Prostate gland (tissue), 2 donors: ENCODE measurements around the gene PANK1. TPM values are rescaled to one million over a fixed set of nuclear protein-coding genes. Genes with fewer than 3 reads are reported as not detected.
A peak's percentile ranks its signal among the peaks of the same experiment; 100 is the strongest.

Source experiments
- DNase-seq: peaks from one replicate; pipeline ENCODE4 v3.0.0-alpha.2; 2019; ENCODE audit warnings: low spot score
- H3K27ac ChIP-seq, 2 donors: fragments of 200-600 bp; sonication (generic); 2 replicates each; pipeline ENCODE4 v1.5.1; 2017 to 2019
- H3K27me3 ChIP-seq: fragments of 200-600 bp; sonication (generic); replicated peaks from 2 replicates; pipeline ENCODE4 v1.5.1; 2019; ENCODE audit not compliant: insufficient read depth
- H3K36me3 ChIP-seq, 2 donors: fragments of 200-600 bp; sonication (generic); 1 replicate in 1 of 2; 2 replicates in 1 of 2; pipeline versions ENCODE4 v1.5.1 to v1.8.1; 2017 to 2019
- H3K4me1 ChIP-seq: fragments of 200-600 bp; sonication (generic); replicated peaks from 2 replicates; pipeline ENCODE4 v1.5.1; 2019
- H3K4me3 ChIP-seq, 2 donors: fragments of 200-600 bp; sonication (generic); 2 replicates each; pipeline ENCODE4 v1.5.1; 2017 to 2019
- H3K9me3 ChIP-seq: fragments of 200-600 bp; sonication (generic); 2 replicates; pipeline ENCODE4 v1.5.1; 2017
- POLR2A ChIP-seq: fragments of 450-650 bp; IDR thresholded peaks from one replicate; pipeline ENCODE4 v1.6.1; 2016; ENCODE audit warnings: antibody characterized with exemption, mild to moderate bottlenecking
- POLR2AphosphoS5 ChIP-seq: sonication (generic); formaldehyde crosslinking; IDR thresholded peaks from one replicate; pipeline ENCODE4 v1.6.1; 2017; ENCODE audit warnings: antibody characterized with exemption
- WGBS: methylation state at CpG from one replicate; pipeline ENCODE4 v1.1.5; 2018; 5-methylcytosine and 5-hydroxymethylcytosine counted together
- intact Hi-C: fragments of 100-400 bp; cut with DNase I; formaldehyde crosslinking; loops from one replicate; pipeline ENCODE4 v1.14.2; 2022
- total RNA-seq, 2 donors: library from RNA; depleted of rRNA; stranded (reverse); fragments of >200 nt; gene quantifications; one replicate each; pipeline ENCODE4 v1.1.0, GENCODE V29; 2016
- TF ChIP-seq, protein P1 (sequence below), 4 experiments: fragments of 200-600 bp in 2 of 4; fragments of 450-650 bp in 2 of 4; sonication (generic) in 2 of 4; IDR thresholded peaks; 1 replicate in 3 of 4; 2 replicates in 1 of 4; pipeline ENCODE4 v1.5.1; 2016 to 2019; ENCODE audit warnings: antibody characterized with exemption in 4 of 4, mild to moderate bottlenecking in 2 of 4, moderate library complexity in 2 of 4

The PANK1 gene
- total RNA-seq, 2 donors from 2014 or later: 3.1 to 16.0 TPM

DNA sequence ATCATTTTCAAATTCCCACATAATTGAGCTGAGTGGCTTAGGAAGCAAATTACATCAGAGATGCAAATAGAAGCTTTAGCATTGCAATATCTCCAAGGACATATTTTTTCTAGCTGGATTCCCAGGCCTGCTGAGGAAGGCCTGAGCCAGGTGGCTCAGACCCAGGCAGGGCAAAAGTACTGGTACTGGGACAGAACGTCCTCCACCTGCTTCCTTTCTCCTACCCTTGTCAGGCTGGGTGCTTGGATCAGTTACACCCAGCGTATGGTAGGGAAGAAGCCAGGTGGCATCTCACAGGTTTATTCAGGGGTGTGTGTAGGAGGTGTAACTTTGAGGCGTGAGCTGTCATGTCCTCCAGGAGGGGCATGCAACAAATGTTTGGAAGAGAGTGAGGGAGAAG, 3.0 kb upstream of the PANK1 start:
- intact Hi-C loops: loop anchor here (10.0 kb wide), 1 partner anchor 223 kb away; no protein-coding TSS in a partner anchor
- TF ChIP-seq POLR2A (no peak), POLR2AphosphoS5 (no peak)
- TF ChIP-seq, protein P1, sequence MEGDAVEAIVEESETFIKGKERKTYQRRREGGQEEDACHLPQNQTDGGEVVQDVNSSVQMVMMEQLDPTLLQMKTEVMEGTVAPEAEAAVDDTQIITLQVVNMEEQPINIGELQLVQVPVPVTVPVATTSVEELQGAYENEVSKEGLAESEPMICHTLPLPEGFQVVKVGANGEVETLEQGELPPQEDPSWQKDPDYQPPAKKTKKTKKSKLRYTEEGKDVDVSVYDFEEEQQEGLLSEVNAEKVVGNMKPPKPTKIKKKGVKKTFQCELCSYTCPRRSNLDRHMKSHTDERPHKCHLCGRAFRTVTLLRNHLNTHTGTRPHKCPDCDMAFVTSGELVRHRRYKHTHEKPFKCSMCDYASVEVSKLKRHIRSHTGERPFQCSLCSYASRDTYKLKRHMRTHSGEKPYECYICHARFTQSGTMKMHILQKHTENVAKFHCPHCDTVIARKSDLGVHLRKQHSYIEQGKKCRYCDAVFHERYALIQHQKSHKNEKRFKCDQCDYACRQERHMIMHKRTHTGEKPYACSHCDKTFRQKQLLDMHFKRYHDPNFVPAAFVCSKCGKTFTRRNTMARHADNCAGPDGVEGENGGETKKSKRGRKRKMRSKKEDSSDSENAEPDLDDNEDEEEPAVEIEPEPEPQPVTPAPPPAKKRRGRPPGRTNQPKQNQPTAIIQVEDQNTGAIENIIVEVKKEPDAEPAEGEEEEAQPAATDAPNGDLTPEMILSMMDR (IDR thresholded peaks at IDR 0.05): no peak
- Histone ChIP-seq H3K36me3 (no peaks in the 10 kb centered on the region), H3K27me3 (no peaks in the 10 kb centered on the region), H3K4me1 (no peaks in the 10 kb centered on the region), H3K27ac (no peak overlapping the region), H3K9me3 (no peaks in the 10 kb centered on the region), H3K4me3 (no peak overlapping the region)
- no peak for DNase-seq
- 84% methylated on average over 3 of the region's 3 CpGs for WGBS

DNA sequence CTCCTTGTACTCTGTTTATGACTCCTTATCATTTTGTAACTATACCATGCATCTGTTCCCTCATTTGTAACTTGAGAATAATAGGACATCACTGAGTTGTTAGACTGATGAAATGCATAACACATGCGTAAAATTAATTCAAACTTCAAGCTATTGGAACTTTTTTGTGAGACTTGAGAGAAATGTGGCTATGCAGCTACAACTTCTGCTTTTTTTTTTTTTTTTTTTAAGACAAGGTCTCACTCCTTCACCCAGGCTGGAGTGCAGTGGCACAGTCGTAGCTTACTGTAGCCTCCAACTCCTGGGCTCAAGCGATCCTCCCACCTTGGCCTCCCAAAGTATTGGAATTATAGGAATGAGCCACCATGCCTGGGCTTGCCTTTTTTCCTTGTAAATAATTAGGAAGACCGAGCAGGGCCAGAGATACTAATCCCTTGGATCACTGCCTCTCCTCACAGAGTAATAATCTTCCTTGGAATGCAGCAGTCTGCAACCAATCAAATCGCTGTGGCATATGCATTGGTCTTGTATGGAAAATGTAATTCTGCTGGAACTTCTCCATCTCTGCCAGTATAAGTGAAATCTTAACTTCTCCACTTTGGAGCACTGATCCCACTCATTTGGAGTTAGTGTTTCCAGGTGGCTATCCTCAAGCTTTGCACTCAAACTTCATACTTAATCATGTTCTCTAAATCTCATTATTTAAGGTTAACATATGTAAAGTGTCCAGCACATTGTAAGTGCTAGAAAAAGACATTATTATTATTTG, 2.0 kb upstream of the PANK1 start:
- Histone ChIP-seq H3K36me3 (no peaks in the 10 kb centered on the region), H3K27me3 (no peaks in the 10 kb centered on the region), H3K4me3 (no peak overlapping the region), H3K4me1 (no peaks in the 10 kb centered on the region), H3K9me3 (no peaks in the 10 kb centered on the region), H3K27ac (no peak overlapping the region)
- 73% methylated on average over 5 of the region's 5 CpGs for WGBS
- intact Hi-C loops: loop anchor here (10.0 kb wide), 1 partner anchor 222 kb away; no protein-coding TSS in a partner anchor
- TF ChIP-seq POLR2A (no peak), POLR2AphosphoS5 (no peak)
- TF ChIP-seq, protein P1 (IDR thresholded peaks at IDR 0.05): no peak
- no peak for DNase-seq

DNA sequence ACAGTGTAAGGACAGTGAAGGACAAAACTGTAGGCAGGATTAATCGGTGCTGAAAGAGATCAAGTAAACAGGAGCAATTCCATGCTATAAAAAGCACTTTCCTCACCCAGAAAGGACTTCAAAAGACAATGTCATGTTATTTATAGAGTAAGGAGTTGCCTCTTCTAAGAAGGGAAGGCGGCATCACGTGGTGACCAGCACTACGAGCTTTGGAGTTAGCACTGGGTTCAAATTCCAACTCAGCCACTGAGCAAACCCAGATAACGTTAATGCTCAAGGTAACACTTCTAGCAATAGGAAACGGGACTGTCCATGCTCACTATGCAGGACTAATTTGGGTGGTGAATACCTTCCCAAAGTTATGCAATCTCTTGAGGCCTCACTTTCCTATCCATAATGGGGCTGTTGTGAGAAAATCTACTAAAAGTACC, 715 bp upstream of the PANK1 start:
- DNase-seq: no peak
- TF ChIP-seq POLR2A (no peak), POLR2AphosphoS5 (no peak)
- TF ChIP-seq, protein P1 (IDR thresholded peaks at IDR 0.05): no peak
- intact Hi-C loops: loop anchor here (2.0 to 10.0 kb wide), 2 partner anchors 55 to 221 kb away; partner anchors contain the start of gene KIF20B
- H3K9me3 ChIP-seq: no peaks in the 10 kb centered on the region
- H3K4me1 ChIP-seq: no peaks in the 10 kb centered on the region
- peak overlapping the region; percentile 60 to 78 for H3K27ac ChIP-seq
- WGBS: 24% methylated on average over 6 of the region's 6 CpGs
- peak overlapping the region; percentile 64 to 67 for H3K4me3 ChIP-seq
- H3K36me3 ChIP-seq: no peaks in the 10 kb centered on the region
- no peaks in the 10 kb centered on the region for H3K27me3 ChIP-seq

DNA sequence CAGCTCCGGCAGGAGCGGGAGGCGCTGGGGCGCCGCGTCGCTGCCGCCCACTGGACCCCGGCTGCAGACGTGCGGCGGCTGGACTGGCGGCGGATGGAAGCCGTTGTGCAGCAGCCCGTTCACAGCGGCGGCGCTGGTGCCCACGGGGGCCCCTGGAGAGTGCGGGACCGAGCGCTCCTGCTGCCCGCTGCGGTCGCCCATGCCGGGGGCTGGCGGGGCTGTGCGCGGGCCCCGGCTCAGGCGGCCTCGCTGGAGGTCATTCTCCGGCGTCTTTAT, 413 bp downstream of the PANK1 start:
- no peaks in the 10 kb centered on the region for H3K9me3 ChIP-seq
- H3K4me3 ChIP-seq: peak overlapping the region; percentile 64 to 67
- intact Hi-C loops: loop anchor here (2.0 to 10.0 kb wide), 2 partner anchors 56 to 220 kb away; partner anchors contain the start of gene KIF20B
- DNase-seq: peak; percentile 16
- peak overlapping the region; percentile 60 to 78 for H3K27ac ChIP-seq
- no peaks in the 10 kb centered on the region for H3K36me3 ChIP-seq
- WGBS: 0% methylated on average over 24 of the region's 35 CpGs
- no peaks in the 10 kb centered on the region for H3K27me3 ChIP-seq
- H3K4me1 ChIP-seq: no peaks in the 10 kb centered on the region
- TF ChIP-seq, protein P1 (IDR thresholded peaks at IDR 0.05): no peak
- TF ChIP-seq POLR2AphosphoS5: no peak
- TF ChIP-seq POLR2A: no peak
